GOT3 (cell line): ENCODE measurements around the gene SFTA2.

ENCODE experiments used
- DNase-seq: peaks from one replicate; lab custom pipeline; 2025; ENCODE audit warnings: mixed read lengths; lab: John Stamatoyannopoulos, UW

The SFTA2 gene

DNA sequence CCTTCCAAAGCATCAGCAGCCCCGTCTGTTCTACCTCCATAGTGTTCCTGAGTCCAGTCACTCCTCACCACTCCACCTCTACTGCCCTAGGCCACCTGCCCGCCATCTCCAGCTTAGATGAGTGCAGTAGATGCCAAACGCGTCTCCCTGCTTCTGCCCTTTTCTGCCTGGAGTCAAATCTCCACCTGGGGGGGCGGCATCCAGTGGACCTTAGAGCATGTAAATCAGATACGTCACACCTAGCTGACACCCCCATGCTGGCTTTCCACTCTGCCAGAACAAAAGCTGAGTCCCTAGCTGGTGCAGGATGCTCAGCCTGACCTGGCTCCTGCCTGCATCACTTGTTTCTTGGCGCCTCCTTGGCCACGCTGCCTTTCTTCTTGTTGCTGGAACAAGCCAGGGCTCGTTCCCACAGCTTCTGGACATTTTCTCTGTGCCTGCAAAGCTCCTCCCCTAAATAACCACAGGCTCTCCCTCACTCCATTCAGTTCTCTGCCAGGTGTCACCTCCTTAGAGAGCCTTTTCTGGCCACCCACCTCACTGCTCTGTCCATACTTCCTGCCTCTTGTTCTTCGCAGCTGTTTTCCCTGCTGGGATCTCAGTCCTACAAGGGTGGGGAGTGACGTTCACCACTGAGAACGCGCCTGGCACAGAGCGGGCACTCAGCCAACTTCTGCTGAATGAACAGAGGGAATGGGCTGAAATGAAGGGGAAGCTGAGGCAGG is 41.9 kb downstream of the SFTA2 start:
- DNase-seq: no peak

DNA sequence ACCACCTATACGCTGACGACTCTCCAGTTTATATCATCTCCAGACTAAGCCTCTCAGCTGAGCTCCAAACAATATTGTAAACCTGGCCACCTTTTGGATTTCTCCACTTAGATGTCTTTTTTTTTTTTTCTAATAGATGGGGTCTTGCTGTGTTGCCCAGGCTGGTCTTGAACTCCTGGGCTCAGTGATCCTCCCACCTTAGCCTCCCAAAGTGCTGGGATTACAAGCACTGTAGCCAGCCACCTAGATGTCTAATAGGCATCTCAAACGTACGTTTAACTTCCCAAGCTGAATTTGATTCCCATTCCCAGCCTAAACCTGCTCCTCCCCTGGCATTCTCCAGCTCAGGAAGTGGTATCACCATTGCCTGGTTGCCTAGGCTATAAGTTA is 42.5 kb downstream of the SFTA2 start:
- no peak for DNase-seq

DNA sequence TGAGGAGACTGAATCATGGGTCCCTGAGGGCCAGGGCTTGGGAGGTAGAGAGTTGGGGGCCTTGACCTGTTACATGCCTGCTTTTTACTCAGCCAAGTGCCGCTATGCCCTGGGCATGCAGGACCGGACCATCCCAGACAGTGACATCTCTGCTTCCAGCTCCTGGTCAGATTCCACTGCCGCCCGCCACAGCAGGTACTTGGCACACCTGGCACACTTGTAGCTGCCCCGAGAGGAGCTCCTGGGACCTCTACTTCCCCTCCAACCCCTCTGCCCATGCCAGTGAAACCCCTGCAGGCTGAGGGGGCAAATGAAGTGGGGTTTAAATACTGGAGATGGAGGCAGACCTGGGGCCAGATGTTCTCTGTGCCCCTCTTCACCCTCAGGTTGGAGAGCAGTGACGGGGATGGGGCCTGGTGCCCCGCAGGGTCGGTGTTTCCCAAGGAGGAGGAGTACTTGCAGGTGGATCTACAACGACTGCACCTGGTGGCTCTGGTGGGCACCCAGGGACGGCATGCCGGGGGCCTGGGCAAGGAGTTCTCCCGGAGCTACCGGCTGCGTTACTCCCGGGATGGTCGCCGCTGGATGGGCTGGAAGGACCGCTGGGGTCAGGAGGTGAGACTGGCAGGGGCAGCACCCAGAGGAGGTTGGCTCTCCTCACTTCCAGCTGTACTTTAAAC is 43.0 kb downstream of the SFTA2 start:
- no peak for DNase-seq

DNA sequence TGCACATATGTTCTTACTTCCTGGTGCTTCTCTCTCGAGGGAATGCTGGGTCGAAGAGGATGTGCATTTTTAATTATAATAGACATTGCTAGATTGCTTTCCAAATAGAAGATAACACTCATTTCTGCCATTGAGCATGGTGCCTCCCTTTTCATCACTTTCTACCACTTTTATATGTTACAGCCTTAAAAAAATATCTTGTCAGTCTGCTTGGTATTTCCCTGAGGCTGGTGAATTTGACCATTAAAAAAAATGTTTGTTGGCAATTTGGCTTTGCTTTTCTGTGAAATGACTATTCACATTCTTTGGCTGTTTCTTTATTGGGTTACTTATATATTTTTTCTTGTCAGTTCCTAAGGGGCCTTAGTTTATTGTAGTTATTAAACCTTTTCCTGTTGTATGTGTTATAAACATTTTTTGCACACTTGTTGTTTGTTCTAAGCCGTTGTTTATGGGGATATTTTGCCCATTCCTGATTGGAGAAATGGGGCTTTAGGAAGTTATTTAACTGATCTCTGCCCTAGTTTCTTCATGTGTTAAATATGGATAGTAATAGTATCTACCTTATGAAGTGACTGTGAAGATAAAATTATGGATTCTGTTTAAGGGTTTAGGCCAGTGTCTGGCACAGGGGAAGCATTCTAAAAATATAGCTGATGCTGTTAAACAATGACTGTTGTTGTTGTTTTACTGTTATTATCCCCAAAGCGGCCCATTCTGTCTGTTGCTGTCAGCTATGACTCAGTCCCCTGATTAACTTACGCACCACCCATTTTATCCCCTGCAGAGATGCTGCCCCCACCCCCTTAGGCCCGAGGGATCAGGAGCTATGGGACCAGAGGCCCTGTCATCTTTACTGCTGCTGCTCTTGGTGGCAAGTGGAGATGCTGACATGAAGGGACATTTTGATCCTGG is 43.8 kb downstream of the SFTA2 start:
- DNase-seq: no peak

DNA sequence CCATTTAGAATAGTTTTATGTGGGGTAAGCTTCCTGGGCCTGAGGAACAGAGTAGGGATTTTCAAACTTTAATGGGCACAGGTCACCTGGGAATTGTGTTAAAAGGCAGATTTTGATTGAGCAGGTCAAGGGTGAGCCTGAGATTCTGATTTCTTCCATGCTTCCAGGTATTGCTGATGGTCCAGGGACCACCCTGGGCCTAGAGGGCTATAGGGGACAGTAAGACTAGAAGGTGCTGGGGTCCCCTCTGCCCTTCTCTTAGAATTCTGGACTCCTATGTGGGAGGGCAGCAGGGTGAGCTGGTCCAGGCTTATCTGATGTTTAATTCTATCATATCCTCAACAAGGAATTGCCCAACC is 45.1 kb downstream of the SFTA2 start:
- no peak for DNase-seq

DNA sequence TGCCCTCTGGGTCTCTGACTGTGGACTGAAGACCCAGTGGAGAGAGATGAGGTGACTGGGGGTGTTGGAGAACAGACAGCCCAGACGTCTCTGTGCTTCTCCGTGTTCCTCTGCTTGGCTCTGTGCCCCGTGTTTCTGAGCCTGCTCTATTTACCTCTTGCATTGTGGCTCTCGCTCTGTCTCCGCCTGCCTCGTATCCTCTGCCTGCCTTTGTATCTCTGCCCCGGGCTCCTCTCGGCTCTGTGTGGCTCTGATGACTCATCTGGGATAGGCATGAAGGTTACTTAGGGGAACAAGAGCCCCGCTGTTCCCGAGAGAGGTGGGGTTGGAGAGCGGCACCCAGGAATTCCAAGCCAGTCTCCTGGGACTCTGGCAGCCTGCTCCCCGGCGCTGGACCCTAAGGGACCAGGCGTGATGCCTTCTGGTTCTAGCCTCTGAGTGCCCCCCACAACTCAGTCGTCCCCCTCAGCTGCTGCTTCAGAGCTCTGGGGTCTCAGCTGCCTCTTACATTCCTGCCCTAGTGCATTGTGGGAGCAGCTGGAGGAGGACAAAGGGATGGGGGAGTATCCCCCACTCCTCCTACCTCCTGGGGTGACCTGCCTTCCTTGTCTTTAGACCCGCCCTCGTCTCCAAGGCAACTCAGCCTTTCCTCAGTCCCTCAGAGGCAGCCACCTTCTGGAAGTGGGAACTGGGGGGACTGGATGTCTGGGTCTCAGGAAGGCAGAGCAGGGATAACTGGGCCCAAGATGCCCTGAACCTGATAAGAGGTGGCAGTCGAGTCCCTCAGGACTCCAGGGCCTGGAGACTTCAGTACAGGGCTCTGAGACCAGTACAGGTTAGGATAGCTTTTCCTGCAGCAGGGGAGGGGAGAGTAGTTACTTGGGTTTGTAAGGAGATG is 45.7 kb downstream of the SFTA2 start:
- no peak for DNase-seq

DNA sequence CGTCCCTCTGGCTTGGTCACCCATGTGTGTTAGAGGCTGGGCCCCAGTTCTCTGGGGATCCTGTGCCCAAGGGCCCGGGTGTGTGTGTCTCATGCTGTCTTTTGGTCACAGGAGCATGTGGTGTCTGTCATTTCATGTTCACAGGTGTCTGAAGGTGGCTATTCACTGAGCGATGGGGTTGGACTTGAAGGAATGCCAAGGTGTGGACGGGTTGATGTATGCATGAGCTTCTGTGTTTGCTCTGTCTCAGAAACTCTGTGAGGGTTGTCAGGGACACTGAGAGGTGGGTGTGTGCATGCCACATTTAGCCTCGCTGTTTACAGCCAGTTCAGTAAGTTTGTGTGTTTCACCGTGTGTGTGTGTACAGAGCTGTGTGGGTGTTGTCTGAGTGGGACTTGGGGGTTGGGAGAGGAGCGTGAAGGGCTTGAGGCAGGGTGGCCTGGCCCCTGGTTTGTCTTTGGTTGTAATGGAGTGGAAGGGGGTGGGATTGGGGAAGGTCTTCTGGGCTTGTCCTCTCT is 46.4 kb downstream of the SFTA2 start:
- DNase-seq: no peak

DNA sequence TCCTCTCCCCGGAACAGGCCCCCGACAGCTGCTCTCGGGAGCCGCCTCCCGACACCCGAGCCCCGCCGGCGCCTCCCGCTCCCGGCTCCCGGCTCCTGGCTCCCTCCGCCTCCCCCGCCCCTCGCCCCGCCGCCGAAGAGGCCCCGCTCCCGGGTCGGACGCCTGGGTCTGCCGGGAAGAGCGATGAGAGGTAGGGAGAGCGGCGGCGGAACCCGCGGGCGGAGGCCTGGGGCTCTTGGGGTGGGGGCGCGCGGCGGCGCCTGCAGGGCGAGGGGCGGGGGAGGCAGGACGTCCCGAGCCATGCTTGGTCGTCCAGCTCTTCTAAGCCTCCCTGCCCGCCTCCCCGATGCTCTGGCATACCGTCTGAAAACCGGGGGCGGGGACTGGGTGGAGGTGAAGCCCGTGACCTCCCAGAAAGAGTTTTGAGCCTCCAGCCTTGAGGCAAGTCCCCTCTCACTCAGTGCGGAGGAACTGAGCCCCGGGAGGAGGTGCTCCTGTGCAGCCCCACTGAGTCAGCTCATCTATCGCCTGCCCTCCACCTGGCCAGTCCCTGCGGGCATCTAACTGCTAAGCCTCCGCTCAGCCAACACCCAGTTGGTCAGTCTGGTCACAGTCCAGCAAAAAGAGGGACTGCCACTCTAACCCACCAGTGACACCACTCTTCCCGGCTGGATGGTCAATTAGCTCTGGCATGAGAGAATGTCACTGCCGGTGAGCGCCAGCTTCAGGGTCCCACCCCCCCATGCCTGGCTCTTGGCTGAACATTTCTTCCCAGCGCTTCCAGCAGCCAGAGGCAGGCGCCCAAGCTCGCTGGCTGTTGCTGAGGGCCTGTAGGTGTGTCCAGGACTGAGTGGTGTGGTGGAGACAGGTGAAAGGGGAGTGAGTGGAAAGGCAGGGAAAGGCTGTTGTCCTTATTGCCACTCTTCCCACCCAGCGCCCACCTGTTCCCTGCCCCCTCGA is 47.2 kb downstream of the SFTA2 start:
- DNase-seq: no peak

DNA sequence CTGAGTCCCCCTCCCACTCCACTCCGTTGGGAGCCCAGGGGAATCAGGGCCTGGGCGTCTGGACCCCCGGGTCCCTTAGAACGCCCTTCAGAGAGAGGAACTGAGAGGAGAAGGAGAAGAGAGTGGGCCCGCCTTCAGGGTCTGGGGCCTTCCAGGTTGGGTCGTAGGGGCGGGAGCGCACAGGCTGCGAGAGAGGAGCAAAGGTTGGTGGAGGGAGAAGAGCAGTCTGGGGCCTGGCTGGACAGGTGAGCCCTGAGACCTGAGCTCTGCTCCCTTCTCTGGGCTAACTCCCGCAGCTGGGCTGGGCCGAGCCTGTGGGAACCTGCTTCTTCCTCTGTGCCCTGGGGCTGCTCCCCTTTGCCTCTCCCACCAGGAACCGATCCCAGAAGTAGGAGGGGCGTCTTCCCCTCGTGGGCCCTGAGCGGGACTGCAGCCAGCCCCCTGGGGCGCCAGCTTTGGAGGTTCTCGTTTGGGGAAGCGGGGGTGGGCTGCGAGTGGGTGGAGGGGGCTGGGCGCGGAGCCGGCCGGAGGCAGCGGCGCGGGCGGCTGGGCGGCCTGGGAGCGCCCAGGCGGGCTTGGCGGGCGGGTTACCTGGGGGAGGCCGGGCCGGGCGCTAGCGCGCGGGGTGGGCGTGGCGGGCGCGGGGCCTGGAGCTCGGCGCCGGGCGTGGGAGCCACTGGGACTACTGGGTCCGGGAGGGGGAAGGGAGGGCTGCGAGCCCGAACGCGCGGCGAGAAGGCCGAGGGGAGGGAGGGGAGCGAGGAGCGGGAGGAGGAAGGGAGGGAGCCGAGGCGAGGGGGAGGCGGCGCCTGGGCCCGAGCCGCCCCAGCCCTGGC is 48.1 kb downstream of the SFTA2 start, which contains the start of gene DDR1:
Gene DDR1, plus strand, starts transcription at position 835 of the 836 bp plus-strand sequence. CDS start 4,211 bp downstream, outside the sequence.
- no peak for DNase-seq

DNA sequence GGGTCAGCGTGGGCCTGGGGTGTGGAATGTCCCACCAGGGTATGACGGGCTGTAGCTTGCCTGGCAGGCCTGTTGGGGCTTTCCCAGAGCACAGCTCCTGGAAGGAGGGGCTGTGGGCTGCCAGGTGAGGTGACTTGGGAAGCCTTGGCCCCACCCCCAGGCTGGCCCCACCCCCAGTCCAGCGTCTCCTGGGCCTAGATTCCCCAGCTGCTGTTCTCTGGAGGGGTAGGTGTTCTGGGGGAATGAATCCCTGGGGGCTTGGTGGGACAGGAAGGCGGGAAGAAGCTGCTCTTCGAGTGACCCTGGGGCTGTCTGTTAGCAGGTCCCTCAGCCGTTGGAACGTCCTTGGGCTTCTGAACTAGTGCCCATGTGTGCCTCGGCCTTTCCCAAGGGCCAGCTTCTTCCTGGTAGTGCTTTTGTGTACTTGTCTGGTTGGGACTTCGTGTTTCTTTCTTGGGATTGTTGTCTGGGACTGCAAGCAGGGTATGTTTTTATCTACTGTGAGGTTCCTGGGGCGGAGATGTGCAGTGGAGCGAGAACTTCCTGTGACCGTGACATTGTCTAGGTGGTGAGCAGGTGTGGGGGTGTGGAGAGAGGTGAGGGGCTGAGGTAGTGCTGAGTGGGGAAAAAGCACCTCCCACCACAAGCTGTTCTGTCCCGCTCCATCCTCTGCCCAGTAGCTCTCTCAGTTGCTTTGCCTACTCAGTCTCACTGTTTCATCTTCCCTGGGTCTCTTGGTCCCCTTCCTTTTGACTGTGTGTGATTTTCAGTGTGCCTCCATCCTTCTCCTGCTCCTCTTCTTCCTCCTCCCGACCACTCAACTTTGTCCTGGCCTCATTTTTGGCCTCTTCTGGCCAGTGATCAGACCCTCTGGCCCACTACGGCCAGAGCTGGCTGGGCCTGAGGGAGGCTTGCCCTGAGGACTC is 48.9 kb downstream of the SFTA2 start:
- DNase-seq: no peak

DNA sequence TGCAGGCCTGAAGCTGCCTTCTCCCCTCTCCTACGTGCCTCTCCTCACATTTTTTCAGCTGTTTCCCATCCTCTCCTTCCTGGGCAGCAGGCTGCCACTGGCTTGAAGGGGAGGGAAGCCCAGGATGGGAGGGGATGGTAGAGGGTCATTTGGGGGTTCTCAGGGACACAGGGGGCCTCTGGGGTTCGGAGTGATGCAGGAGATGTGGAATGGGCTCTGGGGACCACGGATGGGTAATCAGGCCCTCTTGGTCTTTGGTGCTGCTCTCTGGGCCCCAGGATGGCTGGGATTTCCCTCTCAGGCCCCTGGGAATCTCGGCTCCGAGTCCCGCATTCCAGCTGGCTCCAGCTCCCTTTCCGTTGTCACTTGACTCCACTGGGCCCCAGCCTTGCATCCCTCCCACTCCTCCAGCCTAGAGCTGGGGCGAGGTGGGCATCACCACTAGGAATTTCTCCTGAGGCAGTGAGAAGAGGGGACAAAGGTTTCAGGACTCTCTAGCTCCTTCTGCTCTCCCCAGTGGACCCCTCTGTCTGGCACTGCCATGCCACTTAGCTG is 49.7 kb downstream of the SFTA2 start:
- DNase-seq: no peak

DNA sequence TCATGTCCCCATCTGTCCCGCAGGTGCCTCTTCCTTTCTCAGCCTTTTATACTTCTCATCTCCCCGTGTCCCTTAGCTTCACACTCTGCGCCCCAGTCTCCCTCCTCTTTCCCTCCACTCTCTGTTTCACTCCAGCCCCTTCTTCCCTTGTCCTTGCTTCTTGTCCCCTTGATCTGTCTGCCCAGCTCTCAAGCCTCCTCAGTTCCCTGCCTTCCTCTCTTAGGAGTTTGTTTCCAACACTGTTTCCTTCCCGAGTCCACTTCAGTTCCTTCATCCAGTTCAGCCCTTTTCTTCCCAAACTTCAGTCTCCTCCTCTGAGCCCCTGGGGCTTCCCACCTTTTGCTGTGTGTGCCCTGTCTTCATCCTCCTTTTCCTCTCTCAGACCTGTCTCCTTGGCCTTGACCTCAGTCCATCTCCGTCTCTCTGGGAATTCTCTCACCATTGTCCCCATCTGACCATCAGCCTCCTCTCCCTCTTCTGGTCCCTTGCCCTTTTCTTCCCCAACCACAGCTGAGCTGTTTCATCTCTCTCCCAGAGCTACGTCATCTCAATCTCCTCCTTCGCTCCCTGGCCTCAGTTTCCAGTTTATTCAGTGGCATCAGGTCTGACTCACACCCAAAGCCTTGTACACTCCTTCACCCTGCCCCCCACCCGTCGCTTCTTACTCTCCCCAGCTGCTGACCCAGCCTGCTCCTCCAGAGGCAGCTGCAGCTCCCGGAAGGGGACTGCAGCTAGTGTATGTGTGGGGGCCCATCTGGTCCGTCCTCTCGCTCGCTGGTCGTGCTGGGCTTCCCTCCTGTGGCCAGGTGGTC is 50.4 kb downstream of the SFTA2 start:
- DNase-seq: no peak
